GM18520 (cell line): Measurements from ENCODE around the gene TCERG1L.

Experiments
- ATAC-seq: cut with Tn5 transposase; IDR thresholded peaks from one replicate; pipeline ENCODE4 v1.9.1; 2021; ENCODE audit not compliant: unreplicated experiment

TCERG1L gene

GRCh38 chr10:131131726-131132591 is 179.6 kb downstream of the TCERG1L start:
- ATAC-seq = no peak

- ATAC-seq = no peak
These were observed 181.5 kb downstream of the TCERG1L start for GRCh38 chr10:131130025-131130424.

- no peak for ATAC-seq
These were observed 182.0 kb downstream of the TCERG1L start for GRCh38 chr10:131129544-131129943.

- no peak for ATAC-seq
These were observed 182.8 kb downstream of the TCERG1L start for GRCh38 chr10:131128731-131129130.

GRCh38 chr10:131127610-131128009 is 183.9 kb downstream of the TCERG1L start:
- no peak for ATAC-seq

GRCh38 chr10:131127138-131127589 is 184.4 kb downstream of the TCERG1L start:
- ATAC-seq = no peak

- no peak for ATAC-seq
These were observed 185.0 kb downstream of the TCERG1L start for GRCh38 chr10:131126321-131127137.

- no peak for ATAC-seq
These were observed 185.9 kb downstream of the TCERG1L start for GRCh38 chr10:131125511-131126225.

- no peak for ATAC-seq
These were observed 186.6 kb downstream of the TCERG1L start for GRCh38 chr10:131124945-131125344.

GRCh38 chr10:131123496-131123895 is 188.0 kb downstream of the TCERG1L start:
- no peak for ATAC-seq

GRCh38 chr10:131121511-131122035 is 189.9 kb downstream of the TCERG1L start:
- no peak for ATAC-seq

GRCh38 chr10:131119626-131120355 is 191.7 kb downstream of the TCERG1L start:
- no peak for ATAC-seq

- no peak for ATAC-seq
These were observed 193.9 kb downstream of the TCERG1L start for GRCh38 chr10:131117416-131118212.

GRCh38 chr10:131116991-131117375 is 194.5 kb downstream of the TCERG1L start:
- ATAC-seq = no peak

GRCh38 chr10:131116216-131116990 is 195.1 kb downstream of the TCERG1L start:
- ATAC-seq = no peak

GRCh38 chr10:131115801-131116200 is 195.7 kb downstream of the TCERG1L start:
- ATAC-seq = no peak

GRCh38 chr10:131115321-131115720 is 196.2 kb downstream of the TCERG1L start:
- no peak for ATAC-seq

- ATAC-seq = no peak
These were observed 196.7 kb downstream of the TCERG1L start for GRCh38 chr10:131114846-131115245.
